ENCODE measurements around the gene L3MBTL4. TPM values are rescaled to one million over a fixed set of nuclear protein-coding genes. Genes with fewer than 3 reads are reported as not detected.
A peak's percentile ranks its signal among the peaks of the same experiment; 100 is the strongest.

Gene L3MBTL4
- total and polyA plus RNA-seq, 8 donors: 5.7 to 13.9 (median 6.9) TPM

DNA sequence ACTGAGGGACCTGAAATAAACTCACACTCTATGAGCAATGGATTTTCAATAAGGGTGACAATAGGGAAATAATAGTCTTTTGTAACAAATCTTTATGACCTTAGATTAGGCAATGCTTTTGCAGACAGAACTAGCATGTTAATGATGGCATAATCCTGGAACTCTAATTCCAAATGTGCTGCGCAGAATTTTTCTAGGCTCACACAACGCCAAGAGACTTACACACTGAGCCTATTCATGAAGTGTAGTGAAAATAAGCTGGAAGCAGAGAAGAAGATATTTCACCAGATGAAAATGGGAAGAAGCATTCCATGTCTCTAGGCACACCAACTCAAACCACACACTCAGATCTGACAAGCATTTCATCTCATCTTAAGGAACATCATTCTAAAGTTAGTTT, 178.5 kb downstream of the L3MBTL4 start:
- ATAC-seq (no peak), DNase-seq (no peak)
- Histone ChIP-seq H3K4me1 (no peaks in the 10 kb centered on the region), H3K27me3 (no peaks in the 10 kb centered on the region), H3K9me3 (peaks cover 0 to 7% of the 10 kb centered on the region in 2 donors), H3K4me3 (no peak overlapping the region), H3K36me3 (no peaks in the 10 kb centered on the region), H3K27ac (no peak overlapping the region)
- intact Hi-C loops (cut with DNase I): no loop called here
- TF ChIP-seq, protein P1, sequence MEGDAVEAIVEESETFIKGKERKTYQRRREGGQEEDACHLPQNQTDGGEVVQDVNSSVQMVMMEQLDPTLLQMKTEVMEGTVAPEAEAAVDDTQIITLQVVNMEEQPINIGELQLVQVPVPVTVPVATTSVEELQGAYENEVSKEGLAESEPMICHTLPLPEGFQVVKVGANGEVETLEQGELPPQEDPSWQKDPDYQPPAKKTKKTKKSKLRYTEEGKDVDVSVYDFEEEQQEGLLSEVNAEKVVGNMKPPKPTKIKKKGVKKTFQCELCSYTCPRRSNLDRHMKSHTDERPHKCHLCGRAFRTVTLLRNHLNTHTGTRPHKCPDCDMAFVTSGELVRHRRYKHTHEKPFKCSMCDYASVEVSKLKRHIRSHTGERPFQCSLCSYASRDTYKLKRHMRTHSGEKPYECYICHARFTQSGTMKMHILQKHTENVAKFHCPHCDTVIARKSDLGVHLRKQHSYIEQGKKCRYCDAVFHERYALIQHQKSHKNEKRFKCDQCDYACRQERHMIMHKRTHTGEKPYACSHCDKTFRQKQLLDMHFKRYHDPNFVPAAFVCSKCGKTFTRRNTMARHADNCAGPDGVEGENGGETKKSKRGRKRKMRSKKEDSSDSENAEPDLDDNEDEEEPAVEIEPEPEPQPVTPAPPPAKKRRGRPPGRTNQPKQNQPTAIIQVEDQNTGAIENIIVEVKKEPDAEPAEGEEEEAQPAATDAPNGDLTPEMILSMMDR (IDR thresholded peaks at IDR 0.05): no peak

GRCh38 chr18:6222271-6222670, 192.4 kb downstream of the L3MBTL4 start:
- H3K36me3 ChIP-seq: no peaks in the 10 kb centered on the region
- no peak overlapping the region for H3K4me3 ChIP-seq
- no peaks in the 10 kb centered on the region for H3K4me1 ChIP-seq
- ATAC-seq (no peak), DNase-seq (no peak)
- H3K9me3 ChIP-seq: peaks cover 0 to 10% of the 10 kb centered on the region in 2 donors
- intact Hi-C loops (cut with DNase I): no loop called here
- H3K27ac ChIP-seq: no peak overlapping the region
- TF ChIP-seq, protein P1 (IDR thresholded peaks at IDR 0.05): no peak
- no peaks in the 10 kb centered on the region for H3K27me3 ChIP-seq

DNA sequence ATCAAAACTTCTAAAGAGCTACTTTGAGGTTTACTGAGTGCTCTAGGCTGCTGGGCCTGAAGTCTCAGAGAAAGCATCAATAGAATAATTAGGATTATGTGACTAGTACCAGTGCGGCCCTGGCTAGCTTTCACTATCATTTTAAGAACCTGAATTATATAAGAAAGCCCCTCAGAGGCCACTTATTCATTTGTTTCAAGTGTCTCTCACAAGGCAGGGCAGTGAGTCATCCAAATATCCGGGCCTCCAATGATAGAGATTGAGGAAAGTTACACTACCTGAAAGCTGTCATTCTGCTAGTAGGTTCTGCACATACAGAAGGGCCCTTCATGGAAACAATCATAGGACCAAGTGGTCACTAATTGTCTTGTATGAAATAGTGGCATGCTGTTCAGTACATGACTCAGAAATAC, 193.1 kb downstream of the L3MBTL4 start:
- Histone ChIP-seq H3K4me1 (no peaks in the 10 kb centered on the region), H3K36me3 (no peaks in the 10 kb centered on the region), H3K4me3 (no peak overlapping the region), H3K9me3 (peaks cover 0 to 10% of the 10 kb centered on the region in 2 donors), H3K27me3 (no peaks in the 10 kb centered on the region), H3K27ac (no peak overlapping the region)
- intact Hi-C loops (cut with DNase I): no loop called here
- TF ChIP-seq, protein P1 (IDR thresholded peaks at IDR 0.05): no peak
- ATAC-seq (peak; percentile 84), DNase-seq (no peak)

DNA sequence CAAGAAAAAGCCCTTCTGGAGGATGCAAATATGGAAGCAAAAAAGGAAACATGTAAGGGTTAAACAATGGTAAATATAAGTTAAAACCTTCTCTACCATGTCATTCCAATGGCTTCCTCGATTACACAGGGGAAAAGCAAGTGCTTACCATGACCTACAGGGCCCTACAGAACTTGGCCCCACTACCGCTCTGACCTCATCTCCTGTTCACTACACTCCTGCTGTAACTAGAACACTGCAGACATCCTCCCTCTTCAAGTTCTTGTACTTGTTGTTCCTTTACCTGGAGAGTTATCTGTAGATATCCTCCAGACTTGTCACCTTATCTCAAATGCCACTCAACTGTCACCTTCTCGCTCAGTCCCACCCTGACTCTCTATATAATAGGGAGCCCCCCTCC, 194.6 kb downstream of the L3MBTL4 start:
- H3K9me3 ChIP-seq: no peaks in the 10 kb centered on the region
- H3K36me3 ChIP-seq: no peaks in the 10 kb centered on the region
- no peaks in the 10 kb centered on the region for H3K4me1 ChIP-seq
- intact Hi-C loops (cut with DNase I): no loop called here
- TF ChIP-seq, protein P1 (IDR thresholded peaks at IDR 0.05): no peak
- H3K4me3 ChIP-seq: no peak overlapping the region
- no peaks in the 10 kb centered on the region for H3K27me3 ChIP-seq
- no peak for DNase-seq
- H3K27ac ChIP-seq: no peak overlapping the region
- no peak for ATAC-seq

DNA sequence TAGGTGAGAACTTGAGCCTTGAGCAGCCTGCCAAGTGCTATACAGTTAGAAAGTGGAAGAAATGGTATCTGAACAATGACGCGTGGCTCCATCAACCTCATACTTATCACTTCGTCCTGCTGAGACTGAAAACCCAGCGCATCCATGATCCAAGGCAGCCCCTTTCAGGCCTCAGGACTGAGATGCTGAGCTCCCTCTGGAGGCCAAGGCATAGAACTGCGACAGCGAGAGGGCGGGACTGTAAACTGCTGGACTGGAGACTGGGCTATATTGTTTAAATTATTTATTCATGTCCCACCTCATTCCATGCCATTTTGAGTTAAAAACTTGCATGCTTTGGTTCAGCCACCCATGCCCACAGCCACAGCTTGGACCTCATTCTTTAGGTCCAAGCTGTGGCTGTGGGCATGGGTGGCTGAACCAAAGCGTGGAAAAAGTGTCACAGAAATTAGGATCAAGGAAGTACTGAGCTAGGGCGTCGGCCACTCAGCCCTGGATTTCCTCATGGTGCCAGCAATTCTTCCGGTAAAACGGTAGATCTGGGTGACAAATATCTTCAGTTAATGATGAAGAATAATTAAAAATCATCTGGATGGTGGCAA, 195.5 kb downstream of the L3MBTL4 start:
- H3K36me3 ChIP-seq: no peaks in the 10 kb centered on the region
- TF ChIP-seq, protein P1 (IDR thresholded peaks at IDR 0.05): peak; percentile 41
- no peaks in the 10 kb centered on the region for H3K9me3 ChIP-seq
- intact Hi-C loops (cut with DNase I): no loop called here
- H3K4me1 ChIP-seq: no peaks in the 10 kb centered on the region
- ATAC-seq (peak; percentile 75), DNase-seq (peak in 2 of 4 donors; percentile 35 to 58)
- no peaks in the 10 kb centered on the region for H3K27me3 ChIP-seq
- H3K27ac ChIP-seq: no peak overlapping the region
- no peak overlapping the region for H3K4me3 ChIP-seq

Measured in left lung (tissue), 10 donors.